ENCODE results near the gene AURKAIP1.
"Not testable (repeated sequence)": the region's sequence is repeated elsewhere in the genome, so short reads cannot be mapped to it uniquely, and the experiment has no call there.

AURKAIP1 gene

DNA sequence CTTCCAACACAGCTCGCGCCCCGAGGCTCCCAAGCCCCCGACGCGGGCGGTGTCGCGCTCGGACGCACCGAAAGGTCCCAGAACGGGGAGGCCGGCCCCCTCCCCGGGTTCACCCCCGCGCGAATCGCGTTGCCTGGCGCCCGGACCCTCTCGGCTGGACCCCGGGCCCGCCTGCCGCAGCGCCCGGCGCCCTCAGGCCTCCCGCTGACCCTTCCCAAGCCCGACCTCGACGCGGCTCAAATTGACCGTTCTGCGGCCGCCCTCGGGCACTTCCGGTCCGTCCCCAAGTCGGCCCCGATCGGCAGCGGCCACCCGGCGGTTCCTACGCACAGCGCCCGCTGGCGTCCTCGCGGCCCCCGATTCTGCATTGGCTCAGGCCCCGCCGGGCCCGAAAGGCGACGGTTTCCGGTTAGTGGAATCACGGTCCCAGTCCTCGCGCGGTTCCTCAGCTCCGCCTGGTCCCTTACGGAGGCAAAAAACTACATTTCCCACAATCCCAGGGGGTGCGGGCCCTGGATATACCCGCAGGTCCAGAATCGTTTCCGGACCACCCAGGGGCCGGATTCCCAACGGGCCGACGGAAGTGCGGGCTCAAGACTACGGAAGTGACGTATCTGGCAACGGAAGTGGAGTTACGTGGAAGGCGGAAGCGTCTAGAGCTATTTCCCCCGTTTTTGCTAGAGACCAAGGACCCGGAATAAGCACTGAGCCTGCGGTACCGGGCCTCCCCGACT is at the start of gene AURKAIP1:
Gene AURKAIP1 (minus strand): TSS at position 279 of the 734 bp plus-strand sequence. CDS start 451 bp downstream, outside the sequence.
- peak; percentile 99 for DNase-seq

DNA sequence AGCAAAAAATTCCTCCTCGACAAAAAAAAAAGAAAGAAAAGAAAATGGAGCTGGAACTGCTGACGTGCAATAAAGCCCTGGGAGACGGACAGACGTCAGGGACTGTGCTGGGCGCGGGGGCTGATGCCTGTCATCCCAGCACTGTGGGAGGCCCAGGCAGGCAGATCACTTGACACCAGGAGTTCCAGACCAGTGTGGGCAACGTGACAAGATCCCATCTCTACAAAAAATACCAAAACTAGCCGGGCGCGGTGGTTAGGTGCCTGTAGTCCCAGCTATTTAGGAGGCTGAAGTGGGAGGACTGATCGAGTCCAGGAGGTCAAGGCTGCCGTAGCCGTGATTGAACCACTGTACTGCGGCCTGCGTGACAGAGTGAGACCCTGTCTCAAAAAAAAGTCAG is 49.7 kb upstream of the AURKAIP1 start:
- DNase-seq, result no peak

DNA sequence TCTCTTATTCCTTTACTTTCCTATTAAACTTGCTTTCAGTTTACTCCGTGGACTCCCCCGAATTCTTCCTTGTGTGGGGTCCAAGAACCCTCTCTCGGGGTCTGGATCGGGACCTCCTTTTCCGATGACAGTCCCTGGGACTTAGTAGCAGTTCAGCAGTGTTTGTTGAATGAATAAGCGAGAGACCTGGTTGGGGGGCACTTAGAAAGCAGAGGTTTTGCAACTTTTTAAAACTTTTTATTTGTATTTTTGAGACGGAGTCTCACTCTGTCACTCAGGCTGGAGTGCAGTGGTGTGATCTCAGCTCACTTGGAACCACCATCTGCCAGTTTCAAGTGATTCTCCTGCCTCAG is 48.2 kb upstream of the AURKAIP1 start:
- DNase-seq, result no peak

DNA sequence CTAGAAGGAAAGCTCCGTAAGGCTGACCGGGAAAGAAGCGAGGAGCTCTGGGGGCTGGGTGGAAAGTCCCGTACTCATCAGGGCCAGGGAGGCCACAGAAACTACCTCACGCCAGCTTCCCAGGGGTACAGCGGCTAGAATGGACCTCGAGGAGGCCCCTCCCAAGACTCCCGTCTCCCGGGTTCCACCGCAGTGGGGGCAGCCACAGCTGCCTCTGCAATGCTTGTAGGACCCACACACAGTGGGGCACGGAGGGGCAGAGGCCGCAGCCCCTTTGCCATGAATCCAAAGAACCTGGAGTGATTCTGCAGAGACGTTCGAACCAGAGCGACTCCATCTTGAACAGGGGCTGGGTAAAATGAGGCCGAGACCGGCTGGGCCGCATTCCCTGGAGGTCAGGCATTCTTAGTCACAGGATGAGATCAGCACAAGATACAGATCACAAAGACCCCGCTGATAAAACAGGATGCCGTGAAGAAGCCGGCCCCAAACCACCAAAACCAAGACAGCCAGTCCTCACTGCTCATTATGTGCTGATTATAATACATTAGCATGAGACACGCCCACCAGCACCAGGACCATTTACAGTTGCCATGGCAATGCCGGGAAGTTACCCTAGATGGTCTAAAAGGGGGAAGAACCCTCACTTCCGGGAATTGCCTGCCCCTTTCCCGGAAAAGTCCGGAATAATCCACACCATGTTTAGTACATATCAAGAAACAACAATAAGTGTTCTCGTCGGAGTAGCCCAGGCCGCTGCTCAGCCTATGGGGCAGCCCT is 47.6 kb upstream of the AURKAIP1 start:
- DNase-seq, result no peak

DNA sequence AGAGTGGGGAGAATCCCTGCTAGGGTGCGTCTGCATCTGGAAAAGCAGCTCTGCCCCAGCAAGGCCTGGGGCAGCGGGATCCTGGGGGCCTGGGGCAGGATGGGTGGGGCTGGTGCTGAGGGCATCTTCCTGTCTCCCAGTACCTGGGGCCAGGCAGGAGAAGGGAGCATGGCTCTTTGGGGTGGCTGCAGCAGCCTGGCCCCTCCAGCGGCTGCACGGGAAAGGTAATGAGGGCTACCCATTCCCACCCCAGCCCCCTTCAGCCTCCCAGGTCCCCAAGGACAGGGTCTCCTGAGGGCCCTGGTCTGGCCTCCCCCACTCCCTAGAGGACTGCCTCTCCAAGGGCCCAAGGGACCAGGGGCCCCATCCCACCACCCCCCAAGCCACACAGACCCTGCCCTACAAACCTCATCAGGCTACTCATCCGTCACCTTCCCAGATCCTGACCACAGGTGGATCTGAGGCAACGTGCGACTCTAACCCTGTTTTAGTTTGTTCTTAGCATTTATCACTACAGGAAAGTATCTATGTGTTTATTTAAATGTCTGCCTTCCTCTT is 47.0 kb upstream of the AURKAIP1 start:
- no peak for DNase-seq

DNA sequence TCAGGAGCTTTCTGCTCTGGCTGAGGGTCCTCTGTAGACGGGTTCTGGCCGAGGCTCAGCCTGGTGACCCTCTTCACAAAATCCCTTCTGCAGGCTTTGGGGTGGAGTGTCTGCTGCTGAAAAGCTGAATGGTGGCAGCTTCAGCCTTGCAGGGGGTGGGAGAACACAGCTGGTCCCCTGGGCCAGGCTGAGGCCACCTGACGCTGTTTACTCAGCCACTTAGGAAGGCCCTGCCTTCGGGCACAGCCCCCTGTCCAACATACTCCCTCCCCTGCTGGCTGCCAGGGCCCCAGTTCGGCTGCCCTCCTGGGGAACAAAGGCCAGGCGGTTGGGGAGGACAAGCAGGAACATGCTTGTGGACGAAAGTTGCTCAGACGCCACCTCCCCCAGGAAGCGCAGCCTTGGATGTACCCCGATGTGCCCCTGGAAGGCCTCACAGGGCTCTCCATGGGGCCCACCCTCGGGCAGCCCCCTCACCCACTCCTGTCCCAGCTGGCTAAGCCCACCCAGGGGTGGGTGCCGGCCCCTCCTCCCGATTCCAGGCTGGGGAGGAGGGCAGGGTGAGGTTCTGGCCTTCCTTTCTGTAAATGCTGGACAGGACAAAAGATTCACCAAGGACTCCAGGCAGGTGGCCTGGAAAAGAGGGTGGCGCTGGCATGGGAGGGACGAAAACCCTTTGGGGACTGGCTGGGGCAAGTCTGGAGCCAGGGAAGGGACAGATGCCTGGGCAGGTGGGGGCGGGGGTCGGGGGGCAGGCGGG is 46.3 kb upstream of the AURKAIP1 start, which contains the start of gene ANKRD65:
Gene ANKRD65 (minus strand): TSS at position 130 of the 760 bp plus-strand sequence. CDS start 271 bp downstream, outside the sequence.
- no peak for DNase-seq

DNA sequence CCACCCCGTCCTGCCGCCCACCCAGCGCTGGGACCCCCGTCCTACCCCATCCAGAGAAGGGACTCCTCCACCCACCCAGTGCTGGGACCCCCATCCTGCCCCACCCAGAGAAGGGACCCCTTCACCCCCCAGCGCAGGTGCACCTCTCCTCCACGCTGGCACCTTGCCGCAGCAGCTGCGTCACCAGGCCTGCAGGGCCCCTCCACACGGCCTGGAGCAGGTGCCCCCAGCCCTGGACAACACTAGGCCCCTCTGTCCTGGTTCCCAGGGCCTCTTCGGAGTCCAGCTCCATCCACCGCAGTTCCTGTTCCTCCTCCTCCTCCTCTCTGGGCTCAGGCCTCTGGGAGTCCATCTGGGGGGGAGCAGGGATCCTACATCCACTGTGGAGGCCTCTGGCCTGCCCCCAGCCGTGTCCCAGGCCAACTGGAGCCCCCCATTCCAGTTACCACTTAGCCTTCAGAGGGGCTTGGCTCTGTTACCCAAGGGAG is 45.7 kb upstream of the AURKAIP1 start:
- no peak for DNase-seq

DNA sequence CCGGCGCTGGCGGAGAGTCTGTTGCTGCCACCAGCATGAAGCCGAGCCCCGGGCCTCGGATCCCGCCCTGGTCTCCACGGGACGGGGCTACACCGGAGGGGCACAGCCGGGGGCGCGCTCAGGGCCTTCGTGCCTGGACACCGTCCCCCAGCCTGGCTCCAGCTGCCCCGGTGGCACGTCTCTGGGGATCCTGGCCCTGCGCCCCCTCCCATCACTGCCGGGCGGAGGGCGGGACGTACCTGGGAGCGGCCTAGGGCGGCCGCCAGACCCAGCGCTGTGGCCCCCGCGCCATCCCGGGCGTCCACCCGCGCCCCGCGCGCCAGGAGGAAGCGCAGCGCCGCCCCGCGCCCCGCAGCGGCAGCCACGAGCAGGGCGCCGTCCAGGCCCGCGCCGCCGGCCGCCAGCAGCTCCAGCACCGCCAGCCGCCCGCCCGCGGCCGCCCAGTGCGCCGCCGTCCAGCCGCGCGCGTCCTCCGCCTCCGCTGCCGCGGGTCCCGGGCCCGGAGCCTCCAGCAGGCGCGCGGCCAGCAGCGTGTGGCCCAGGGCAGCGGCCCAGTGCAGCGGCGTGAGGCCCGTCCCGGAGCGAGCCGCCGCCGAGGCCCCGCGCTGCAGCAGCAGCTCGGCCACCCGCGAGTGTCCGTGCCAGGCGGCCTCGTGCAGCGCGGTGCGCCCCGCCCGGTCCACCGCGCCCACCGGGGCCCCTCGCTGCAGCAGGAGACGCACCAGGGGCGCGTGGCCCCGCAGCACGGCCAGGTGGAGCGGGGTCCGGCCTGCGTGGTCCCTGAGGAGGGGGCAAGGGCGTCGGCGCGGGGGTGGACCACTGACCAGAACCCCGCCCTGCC is 45.0 kb upstream of the AURKAIP1 start:
- DNase-seq, result no peak

DNA sequence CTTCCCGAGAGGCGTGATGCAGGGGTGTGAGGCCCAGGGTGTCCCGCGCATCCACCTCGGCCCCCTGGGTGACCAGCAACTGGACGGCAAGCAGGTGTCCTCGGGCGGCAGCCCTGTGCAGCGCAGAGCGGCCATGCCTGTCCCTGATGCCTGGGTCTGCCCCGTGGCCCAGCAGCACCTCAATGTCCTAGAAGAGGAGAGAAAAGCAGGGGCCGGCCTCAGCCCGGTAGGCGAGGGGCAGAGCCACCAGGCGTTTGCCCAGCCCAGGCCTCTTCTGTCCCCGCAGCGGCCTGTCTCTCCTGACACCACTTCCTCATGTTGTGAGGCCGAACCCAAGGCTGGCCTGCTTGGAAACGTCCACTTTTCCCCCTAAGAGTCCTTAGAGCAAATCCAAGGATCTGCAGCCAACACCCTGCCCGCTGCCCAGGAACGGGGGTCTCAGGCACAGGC is 44.4 kb upstream of the AURKAIP1 start:
- DNase-seq, result no peak

DNA sequence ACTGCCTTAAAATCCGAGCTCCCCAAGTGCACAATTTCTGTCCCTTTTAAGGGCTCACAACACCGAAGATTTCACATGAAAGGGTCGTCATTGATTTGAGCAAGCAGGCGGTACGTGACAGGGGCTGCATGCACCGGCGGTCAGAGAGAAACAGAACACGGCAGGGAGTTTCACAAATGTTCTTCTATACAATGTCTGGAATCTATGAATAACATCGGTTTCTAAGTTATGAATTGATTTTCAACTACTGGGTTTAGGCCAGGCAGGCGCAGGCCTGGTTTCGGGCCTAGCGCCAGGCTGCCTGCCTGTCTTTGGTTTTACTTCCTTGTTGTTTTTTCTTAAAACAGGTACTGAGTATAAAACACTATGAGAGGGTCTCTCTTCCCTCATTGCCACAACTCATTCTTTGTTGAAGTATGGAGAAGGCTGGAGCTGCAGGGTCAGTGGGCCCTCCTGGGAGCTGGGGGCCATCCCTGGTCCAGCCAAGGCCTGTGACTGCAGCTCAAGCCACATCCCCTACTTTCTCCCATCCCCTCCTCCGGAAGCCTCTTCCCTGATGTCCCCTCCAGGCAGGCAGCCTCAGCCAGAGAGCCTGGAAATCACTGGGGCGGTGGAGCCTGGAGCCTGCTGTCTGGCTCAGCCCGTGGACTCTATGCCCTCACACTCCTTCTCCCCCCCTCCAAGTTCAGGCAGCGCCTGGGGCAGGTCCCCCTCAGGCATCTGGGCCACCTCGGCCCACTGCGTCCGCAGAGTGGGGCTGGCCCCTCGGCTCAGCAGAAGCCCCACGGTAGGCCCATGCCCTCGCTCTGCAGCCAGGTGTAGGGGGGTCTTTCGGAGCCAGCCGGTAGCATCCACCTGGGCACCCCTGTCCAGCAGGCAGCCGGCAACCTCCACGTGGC is 43.7 kb upstream of the AURKAIP1 start:
- no peak for DNase-seq

DNA sequence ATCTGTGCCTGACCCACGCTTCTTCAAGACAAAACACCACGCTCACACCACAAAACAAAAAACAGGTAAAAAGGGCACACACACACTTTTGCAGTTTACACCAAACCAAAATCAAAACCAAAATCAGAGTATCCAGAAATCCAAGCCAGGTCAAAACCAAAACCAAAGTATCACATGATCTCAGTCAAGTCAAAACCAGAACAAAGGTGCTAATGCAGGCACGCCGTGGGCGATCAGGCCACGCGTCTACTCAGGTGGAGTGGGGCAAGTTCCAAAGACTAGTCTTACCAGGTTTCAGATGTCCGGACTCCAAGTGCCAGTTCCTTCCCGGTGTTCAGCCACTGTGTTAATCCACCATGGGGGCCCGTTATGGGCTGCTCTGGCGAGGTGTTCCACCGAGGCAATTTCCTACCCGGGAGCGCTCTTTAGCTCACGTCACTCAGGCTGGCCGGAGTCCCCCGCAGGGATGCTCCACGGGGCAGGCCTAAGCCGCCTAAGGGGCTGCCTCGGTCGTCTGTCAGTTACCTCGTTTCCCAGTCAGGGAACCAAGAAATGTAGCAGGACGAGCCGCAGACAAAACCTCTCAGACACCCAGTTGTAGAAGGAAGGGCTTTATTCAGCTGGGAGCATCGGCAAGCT is 42.9 kb upstream of the AURKAIP1 start:
- DNase-seq, result not testable (repeated sequence)

DNA sequence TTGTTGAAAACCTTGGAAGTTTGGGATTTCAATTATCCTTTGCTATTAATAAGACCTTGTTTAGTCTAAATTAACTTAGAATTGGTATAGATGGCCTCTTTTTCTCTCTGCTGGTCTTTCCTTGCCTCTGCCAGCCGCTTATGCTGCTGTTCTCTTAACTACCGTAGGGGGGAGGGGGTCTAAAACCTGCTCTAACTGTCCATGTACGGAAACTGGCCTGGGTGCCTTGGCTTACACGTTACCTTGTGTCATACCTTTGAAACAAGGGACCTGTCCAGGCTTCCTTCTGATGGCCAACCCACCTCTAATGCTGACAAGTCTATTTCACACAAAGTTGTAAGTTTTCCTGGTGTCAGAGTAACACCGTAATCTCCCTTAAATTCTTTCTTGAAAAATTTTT is 42.4 kb upstream of the AURKAIP1 start:
- not testable (repeated sequence) for DNase-seq

DNA sequence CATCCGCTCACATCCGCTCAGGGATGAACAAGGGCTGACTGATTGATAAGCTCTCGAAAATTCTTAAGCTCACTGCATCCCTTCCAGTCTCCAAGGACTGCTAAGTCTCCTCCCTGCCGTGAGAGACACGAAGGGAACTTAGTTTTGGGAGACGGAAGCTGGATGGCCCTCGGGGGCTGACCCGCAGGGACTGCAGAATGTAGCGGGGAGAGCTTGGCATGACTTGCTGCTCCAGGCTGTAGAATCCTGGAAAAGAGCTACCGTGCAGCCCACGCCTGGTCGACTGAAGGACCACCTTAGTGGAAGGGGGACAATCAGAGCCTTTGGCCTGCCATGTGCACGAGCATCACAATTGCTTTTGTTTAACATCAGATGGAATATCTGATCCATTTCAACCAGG is 40.7 kb upstream of the AURKAIP1 start:
- DNase-seq, result no peak

DNA sequence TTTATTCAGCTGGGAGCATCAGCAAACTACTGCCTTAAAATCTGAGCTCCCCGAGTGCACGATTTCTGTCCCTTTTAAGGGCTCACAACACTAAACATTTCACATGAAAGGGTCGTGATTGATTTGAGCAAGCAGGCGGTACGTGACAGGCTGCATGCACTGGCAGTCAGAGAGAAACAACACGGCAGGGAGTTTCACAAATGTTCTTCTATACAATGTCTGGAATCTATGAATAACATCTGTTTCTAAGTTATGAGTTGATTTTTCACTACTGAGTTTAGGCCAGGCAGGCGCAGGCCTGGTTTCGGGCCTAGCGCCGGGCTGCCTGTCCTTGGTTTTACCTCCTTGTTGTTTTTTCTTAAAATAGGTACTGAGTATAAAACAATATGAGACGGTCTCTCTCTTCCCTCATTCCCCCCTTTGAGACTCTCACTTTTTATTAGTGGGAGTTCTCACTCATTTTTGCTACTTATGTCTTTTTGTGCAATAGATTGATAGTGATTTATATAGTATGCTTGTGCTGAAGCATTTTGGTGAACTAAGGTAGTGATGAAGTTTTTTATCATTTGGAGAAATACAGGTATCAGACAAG is 37.4 kb upstream of the AURKAIP1 start:
- DNase-seq, result not testable (repeated sequence)

DNA sequence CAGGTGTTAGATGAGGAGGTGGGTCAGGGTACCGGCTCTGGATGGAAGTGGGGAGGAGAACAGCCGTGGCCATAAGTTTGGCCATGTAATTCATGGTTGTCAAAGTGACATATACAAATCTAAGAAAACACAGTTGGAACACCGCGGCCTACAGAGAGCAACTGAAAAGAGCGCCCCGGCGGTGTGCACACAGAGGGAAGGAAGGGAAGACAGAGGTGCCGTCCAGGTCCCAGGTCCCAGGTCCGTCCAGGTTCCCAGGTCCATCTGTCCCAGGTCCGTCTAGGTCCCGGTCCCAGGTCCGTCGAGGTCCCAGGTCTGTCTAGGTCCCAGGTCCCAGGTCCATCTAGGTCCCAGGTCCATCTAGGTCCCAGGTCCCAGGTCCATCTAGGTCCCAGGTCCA is 36.6 kb upstream of the AURKAIP1 start:
- no peak for DNase-seq

DNA sequence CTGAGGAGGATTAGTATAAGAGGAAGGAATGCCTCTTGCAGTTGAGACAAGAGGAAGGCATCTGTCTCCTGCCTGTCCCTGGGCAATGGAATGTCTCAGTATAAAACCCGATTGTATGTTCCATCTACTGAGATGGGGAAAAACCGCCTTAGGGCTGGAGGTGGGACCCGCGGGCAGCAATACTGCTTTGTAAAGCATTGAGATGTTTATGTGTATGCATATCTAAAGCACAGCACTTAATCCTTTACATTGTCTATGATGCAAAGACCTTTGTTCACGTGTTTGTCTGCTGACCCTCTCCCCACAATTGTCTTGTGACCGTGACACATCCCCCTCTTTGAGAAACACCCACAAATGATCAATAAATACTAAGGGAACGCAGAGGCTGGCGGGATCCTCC is 35.2 kb upstream of the AURKAIP1 start:
- not testable (repeated sequence) for DNase-seq

DNA sequence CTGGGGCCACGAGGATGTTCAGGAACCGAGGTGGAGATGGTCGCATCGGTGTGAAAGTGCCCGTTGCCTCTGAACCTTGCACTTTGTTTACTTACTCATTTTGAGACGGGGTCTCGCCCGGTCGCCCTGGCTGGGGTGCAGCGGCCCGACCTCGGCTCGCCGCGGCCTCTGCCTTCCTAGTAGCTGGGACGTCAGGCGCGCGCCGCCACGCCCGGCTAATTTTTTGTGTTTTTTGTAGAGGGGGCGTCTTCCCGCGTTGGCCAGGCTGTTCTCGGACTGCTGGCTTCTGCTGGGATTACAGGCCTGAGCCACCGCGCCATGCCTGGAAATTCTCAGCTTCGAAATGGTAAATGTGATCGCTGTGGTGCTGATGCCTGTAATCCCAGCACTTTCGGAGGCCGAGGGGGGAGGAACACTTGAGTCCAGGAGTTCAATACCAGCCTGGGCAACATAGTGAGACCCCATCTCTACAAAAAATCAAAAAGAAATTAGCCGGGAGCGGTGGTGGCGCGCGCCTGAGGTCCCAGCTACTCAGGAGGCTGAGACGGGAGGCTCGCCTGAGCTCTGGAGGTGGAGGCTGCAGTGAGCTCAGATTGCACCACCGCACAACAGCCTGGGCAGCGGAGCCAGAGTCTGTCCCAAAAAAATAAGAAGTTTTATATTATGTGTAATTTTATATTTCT is 32.8 kb upstream of the AURKAIP1 start:
- DNase-seq, result peak; percentile 25

DNA sequence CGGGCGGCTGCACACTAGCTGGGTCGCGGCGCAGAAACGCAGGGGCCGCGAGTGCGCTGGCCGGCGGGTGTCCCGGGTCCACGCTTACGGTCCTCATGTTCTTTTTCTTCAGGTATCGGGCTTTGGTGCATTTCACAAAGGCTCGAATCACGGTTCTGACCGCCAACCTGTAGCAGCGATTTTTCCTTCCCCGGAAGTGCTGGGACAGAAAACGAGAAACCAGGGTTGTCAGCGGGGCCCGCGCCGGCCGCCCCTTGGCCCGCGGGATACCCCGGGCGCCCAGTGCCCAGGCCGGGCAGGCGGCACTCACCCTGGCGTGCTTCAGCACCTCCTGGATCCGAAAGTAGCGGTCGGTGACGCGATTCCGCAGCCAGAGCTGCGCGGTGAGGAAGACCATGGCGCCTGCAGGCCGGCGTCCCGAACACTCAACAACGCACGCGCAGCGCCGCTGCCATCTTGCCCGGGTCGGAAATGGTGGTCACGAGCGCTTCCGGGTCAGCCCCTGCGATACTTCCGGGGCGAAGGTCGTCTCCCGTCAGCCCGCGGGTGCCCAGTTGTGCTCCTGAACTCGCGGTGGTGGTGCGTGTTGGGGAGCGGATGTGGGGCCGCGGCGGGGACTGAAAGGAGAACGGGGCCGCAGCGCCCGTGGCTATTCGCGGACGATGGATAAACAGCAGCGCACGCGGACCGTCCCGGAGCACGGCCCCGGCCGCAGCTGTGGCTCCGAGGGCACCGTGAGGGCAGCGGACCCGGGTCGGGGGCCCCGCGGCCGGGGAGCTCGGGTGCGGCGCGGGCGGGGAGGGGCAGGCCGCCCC is 32.0 kb upstream of the AURKAIP1 start, which contains the start of gene MRPL20:
Gene MRPL20 (minus strand): TSS at position 473 of the 815 bp plus-strand sequence. CDS start 76 bp downstream, at position 397.
- peak; percentile 95 for DNase-seq

All from CD4-positive, alpha-beta T cell treated with Interleukin-10 for 1 hour (primary cell).